ENCODE results near the gene REX1BD. TPM values are rescaled to one million over a fixed set of nuclear protein-coding genes. Genes with fewer than 3 reads are reported as not detected.
"Not testable (repeated sequence)": the region's sequence is repeated elsewhere in the genome, so short reads cannot be mapped to it uniquely, and the experiment has no call there.

Gene REX1BD
- total RNA-seq, 1 experiment from 2014 or later = 72.3 TPM

- no peak for DNase-seq
- H3K23me2 ChIP-seq (ENCODE audit: insufficient read length, low read depth, low read length, poor library complexity, severe bottlenecking) = peaks cover 5% of the 10 kb centered on the region
- H4K20me1 ChIP-seq (ENCODE audit: control insufficient read depth, insufficient read depth, insufficient read length) = no peaks in the 10 kb centered on the region
- no peaks in the 10 kb centered on the region; the same call in 1 of the 2 replicates for H3K4me1 ChIP-seq (ENCODE audit: insufficient read depth, low read length)
- no peak overlapping the region for H3K9ac ChIP-seq (ENCODE audit: extremely low read depth, insufficient read length, low read length)
- Mint-ChIP-seq H3K4me3 (peak overlapping the region in 1 of 2 experiments; percentile 32; a peak in 1 of 5 replicates), H3K4me1 (peaks cover 26 to 34% of the 10 kb centered on the region in 2 experiments), H3K27ac (no peak overlapping the region), H3K36me3 (ENCODE audit: insufficient read depth in 1 of 3, low read depth in 3 of 3) (peaks cover 0 to 4% (median 0%) of the 10 kb centered on the region in 3 experiments; a peak in 1 of 7 replicates), H3K9me3 (no peaks in the 10 kb centered on the region; a peak in 1 of 5 replicates), H3K27me3 (ENCODE audit: low read depth) (peaks cover 69% of the 10 kb centered on the region)
- H3K14ac ChIP-seq (ENCODE audit: insufficient read depth, low read length) = no peak overlapping the region
- H3K79me1 ChIP-seq (ENCODE audit: insufficient read depth, low read depth, low read length, poor library complexity, severe bottlenecking) = no peaks in the 10 kb centered on the region
- H3K27ac ChIP-seq (ENCODE audit: insufficient read length, low read depth, low read length) = no peak overlapping the region
- no peak overlapping the region for H2BK20ac ChIP-seq (ENCODE audit: low read depth, low read length, poor library complexity, severe bottlenecking)
- no peaks in the 10 kb centered on the region for H3K9me3 ChIP-seq (ENCODE audit: control insufficient read depth, low read depth, low read length)
- no peak overlapping the region for H3K4me2 ChIP-seq (ENCODE audit: insufficient read depth, insufficient read length, low read length)
- H4K5ac ChIP-seq (ENCODE audit: insufficient read length, low read depth, low read length) = no peak overlapping the region
- H4K91ac ChIP-seq (ENCODE audit: insufficient read length, low read depth, low read length) = no peak overlapping the region
- WGBS (ENCODE audit: extremely low coverage, insufficient read length, low lambda C conversion rate) = no CpG with 5 or more reads among the region's 20 CpGs
- no peak overlapping the region for H3K4ac ChIP-seq (ENCODE audit: low read depth, low read length)
- H2AFZ ChIP-seq (ENCODE audit: low read length) = no peak overlapping the region
- no peak overlapping the region for H3T11ph ChIP-seq (ENCODE audit: low read length)
- H3K27me3 ChIP-seq (ENCODE audit: insufficient read depth, low read length) = peaks cover 16% of the 10 kb centered on the region; the same call in 1 of the 2 replicates
- H2BK15ac ChIP-seq (ENCODE audit: low read depth, low read length) = no peak overlapping the region
- H3K18ac ChIP-seq (ENCODE audit: insufficient read length, low read depth, low read length) = no peak overlapping the region
- H3K79me2 ChIP-seq (ENCODE audit: insufficient read depth, low read length) = no peaks in the 10 kb centered on the region
- H3K23ac ChIP-seq (ENCODE audit: insufficient read length, low read depth, low read length) = no peak overlapping the region
- no peak overlapping the region for H2BK120ac ChIP-seq (ENCODE audit: low read depth, low read length, poor library complexity, severe bottlenecking)
- no peak overlapping the region for H3K56ac ChIP-seq (ENCODE audit: insufficient read length, low read depth, low read length)
- H2BK12ac ChIP-seq (ENCODE audit: insufficient read length, low read depth, low read length) = no peak overlapping the region
- no peak overlapping the region for H2AK5ac ChIP-seq (ENCODE audit: insufficient read length, low read length)
- H2BK5ac ChIP-seq (ENCODE audit: insufficient read length, low read length) = no peak overlapping the region
- TF ChIP-seq, protein P1, sequence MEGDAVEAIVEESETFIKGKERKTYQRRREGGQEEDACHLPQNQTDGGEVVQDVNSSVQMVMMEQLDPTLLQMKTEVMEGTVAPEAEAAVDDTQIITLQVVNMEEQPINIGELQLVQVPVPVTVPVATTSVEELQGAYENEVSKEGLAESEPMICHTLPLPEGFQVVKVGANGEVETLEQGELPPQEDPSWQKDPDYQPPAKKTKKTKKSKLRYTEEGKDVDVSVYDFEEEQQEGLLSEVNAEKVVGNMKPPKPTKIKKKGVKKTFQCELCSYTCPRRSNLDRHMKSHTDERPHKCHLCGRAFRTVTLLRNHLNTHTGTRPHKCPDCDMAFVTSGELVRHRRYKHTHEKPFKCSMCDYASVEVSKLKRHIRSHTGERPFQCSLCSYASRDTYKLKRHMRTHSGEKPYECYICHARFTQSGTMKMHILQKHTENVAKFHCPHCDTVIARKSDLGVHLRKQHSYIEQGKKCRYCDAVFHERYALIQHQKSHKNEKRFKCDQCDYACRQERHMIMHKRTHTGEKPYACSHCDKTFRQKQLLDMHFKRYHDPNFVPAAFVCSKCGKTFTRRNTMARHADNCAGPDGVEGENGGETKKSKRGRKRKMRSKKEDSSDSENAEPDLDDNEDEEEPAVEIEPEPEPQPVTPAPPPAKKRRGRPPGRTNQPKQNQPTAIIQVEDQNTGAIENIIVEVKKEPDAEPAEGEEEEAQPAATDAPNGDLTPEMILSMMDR (conservative IDR thresholded peaks at IDR 0.05) = no peak
- H4K8ac ChIP-seq (replicated peaks; ENCODE audit: insufficient read length, low read depth, low read length) = no peak overlapping the region
Measured at GRCh38 chr19:18599485-18599884, 10.9 kb downstream of the REX1BD start.

GRCh38 chr19:18600692-18601397 lies 12.2 kb downstream of the REX1BD start:
- H3K18ac ChIP-seq (ENCODE audit: insufficient read length, low read depth, low read length); H2AFZ ChIP-seq (ENCODE audit: low read length); H4K8ac ChIP-seq (replicated peaks; ENCODE audit: insufficient read length, low read depth, low read length); H4K91ac ChIP-seq (ENCODE audit: insufficient read length, low read depth, low read length); H3K27ac ChIP-seq (ENCODE audit: insufficient read length, low read depth, low read length); H3K56ac ChIP-seq (ENCODE audit: insufficient read length, low read depth, low read length); H3K79me2 ChIP-seq (ENCODE audit: insufficient read depth, low read length); H3K4me2 ChIP-seq (ENCODE audit: insufficient read depth, insufficient read length, low read length); H3K9me3 ChIP-seq (ENCODE audit: control insufficient read depth, low read depth, low read length); H3K9me3 Mint-ChIP-seq; H2BK5ac ChIP-seq (ENCODE audit: insufficient read length, low read length); H3K14ac ChIP-seq (ENCODE audit: insufficient read depth, low read length); H3T11ph ChIP-seq (ENCODE audit: low read length); H3K27ac Mint-ChIP-seq; H3K9ac ChIP-seq (ENCODE audit: extremely low read depth, insufficient read length, low read length); H3K4ac ChIP-seq (ENCODE audit: low read depth, low read length); DNase-seq; H3K36me3 Mint-ChIP-seq (ENCODE audit: insufficient read depth in 1 of 3, low read depth in 3 of 3); H3K23ac ChIP-seq (ENCODE audit: insufficient read length, low read depth, low read length); H4K20me1 ChIP-seq (ENCODE audit: control insufficient read depth, insufficient read depth, insufficient read length); H2BK12ac ChIP-seq (ENCODE audit: insufficient read length, low read depth, low read length); H2AK5ac ChIP-seq (ENCODE audit: insufficient read length, low read length); H2BK20ac ChIP-seq (ENCODE audit: low read depth, low read length, poor library complexity, severe bottlenecking); H2BK120ac ChIP-seq (ENCODE audit: low read depth, low read length, poor library complexity, severe bottlenecking); H3K79me1 ChIP-seq (ENCODE audit: insufficient read depth, low read depth, low read length, poor library complexity, severe bottlenecking); H4K5ac ChIP-seq (ENCODE audit: insufficient read length, low read depth, low read length); H3K4me3 Mint-ChIP-seq; H2BK15ac ChIP-seq (ENCODE audit: low read depth, low read length); H3K4me1 ChIP-seq (ENCODE audit: insufficient read depth, low read length); H3K23me2 ChIP-seq (ENCODE audit: insufficient read length, low read depth, low read length, poor library complexity, severe bottlenecking): not testable (repeated sequence)
- Mint-ChIP-seq H3K4me1 (peaks cover 20 to 34% of the 10 kb centered on the region in 2 experiments), H3K27me3 (ENCODE audit: low read depth) (peaks cover 78% of the 10 kb centered on the region)
- H3K27me3 ChIP-seq (ENCODE audit: insufficient read depth, low read length) = peaks cover 29% of the 10 kb centered on the region
- no CpG with 5 or more reads among the region's 15 CpGs for WGBS (ENCODE audit: extremely low coverage, insufficient read length, low lambda C conversion rate)

Measured in H9 (cell line).